ACHN (cell line): Measurements from ENCODE around the gene MSL3B.

Source experiments
- DNase-seq: peaks from one replicate; pipeline ENCODE4 v3.0.0-alpha.2; 2015
- in situ Hi-C: cut with HindIII; loops from 2 replicates; pipeline ENCODE4 v1.10.0; 2017; ENCODE audit warnings: low sequenced_read_pairs, low pct_ligation_motif_present, low pct_unique_long_range_greater_than_20kb

MSL3B gene

DNA sequence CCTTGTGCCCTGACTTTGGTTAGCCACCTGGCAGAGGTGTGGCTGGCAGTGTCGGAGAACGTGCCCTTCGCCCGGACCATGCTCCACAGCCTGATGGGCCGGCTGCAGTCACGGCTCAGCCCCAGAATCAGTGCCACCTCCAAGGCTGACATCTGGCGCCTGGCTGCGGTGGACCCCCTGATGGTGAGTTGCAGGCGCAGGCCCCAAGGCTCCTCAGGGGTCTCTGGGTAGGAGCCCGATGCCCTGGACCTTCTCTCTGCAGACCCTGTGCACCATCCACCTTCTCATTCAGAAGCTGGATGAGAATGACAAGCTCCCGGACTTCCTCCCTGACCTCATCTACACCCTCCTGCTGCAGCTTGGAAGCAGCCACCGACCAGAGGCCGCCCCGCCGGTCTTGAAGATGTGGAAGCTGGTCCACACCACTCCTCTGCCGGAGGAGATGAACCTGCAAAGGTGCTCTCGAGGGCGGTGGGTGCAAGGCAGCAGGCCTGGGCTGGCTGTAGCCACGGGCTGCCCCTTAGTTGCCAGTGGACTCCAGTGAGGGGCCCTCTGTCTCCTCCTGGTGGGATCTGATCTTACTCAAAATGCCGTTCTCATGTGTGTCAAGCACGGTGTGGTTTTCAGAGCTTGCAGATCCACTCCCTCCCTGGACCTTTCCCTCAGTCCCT is 46.0 kb downstream of the MSL3B start:
- DNase-seq: no peak
- in situ Hi-C loops: no loop called here

DNA sequence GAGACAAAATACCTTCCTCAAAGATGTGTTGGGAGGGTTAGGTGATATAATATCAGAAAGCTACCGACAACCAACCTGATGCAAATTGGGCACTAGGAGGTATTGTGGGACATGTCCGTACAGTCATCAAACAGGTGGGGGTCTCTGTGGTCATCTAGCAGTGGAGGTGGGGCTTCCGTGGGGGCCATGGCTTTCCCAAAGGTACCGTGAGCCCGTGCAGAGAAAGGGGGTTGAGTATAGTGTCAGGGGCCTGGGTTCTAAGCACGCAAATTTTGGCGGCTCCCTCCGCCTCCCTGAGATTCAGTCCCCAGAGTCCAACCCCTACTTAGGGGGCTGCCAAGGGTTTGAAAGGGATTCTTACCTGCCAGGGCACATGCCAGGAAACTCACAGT is 46.5 kb downstream of the MSL3B start:
- in situ Hi-C loops: no loop called here
- no peak for DNase-seq

DNA sequence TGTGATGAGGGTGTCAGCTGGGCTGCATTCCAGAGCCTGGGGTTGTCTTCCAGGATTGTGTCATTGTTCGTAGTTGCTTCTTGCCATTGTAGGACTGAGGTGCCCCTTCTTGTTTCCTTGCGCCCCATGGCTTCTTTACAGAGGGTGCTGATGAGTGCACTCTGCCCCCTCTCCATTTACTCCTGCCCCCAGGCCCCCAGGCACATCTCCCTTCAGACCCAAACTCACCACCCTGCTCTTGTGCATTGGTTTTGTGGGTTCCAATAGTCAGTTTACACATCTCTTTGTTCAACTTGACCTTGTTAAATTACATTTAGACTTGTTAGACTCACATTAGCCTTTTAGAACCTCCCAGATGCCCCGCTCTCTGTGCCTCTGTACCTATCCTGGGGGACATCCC is 47.0 kb downstream of the MSL3B start:
- in situ Hi-C loops: no loop called here
- no peak for DNase-seq

DNA sequence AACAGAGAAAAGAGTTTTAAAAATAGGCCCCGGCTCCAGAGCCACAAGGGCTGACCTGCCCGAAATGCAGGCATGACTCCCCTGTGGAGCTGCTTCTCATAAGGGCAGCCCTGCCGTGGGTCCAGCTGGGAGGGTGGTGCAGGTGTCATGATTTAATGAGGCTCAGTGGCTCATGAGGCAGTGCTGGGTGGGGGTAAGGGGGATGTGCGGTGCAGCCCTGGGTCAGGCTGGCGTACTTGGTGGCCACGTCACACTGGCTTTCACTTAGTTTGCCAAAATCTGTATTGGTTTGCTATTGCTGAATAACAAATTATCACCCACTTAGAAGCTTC is 47.4 kb downstream of the MSL3B start:
- DNase-seq: no peak
- in situ Hi-C loops: no loop called here

DNA sequence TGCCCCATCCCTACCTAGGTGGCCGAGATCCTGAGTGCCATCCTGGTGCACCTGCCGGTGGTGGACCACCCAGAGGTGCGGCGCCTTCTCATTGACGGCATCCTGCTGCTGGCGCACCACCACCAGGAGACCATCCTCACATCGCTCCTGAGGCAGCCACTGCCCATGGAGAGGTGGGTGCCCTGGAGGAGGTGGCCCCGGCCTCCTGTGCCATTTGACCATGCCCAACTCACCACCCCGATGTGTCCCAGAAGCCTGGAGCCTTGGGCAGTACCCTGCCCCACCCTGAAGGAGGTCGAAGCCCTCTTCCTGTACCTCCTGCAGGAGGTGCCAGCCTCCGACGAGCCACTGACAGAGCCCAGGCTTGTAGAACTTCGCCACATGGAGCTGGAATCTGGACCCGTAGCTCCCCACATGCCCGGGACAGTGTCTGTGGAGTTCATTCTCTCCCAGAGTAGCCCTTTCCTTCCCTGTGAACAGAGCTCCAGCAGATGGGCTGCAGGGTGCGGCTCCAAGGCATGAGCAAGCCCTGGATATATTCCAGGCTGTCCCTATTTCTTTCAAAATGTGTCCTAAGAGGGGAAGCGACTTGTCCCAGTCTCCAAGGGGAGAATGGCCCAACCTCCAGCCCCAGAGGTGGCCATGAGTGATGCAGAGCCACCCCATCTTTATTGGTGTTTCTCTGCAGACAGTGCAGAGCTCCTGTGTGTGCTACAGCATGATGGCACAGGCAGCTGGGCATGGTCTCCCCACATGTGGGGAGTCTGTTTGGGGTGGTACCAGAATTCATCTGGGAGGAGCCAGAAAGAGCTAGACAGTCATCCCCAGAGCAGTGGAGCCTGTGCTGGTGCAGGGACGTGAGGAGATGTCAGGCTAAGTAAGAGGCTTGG is 48.1 kb downstream of the MSL3B start:
- no peak for DNase-seq
- in situ Hi-C loops: no loop called here

DNA sequence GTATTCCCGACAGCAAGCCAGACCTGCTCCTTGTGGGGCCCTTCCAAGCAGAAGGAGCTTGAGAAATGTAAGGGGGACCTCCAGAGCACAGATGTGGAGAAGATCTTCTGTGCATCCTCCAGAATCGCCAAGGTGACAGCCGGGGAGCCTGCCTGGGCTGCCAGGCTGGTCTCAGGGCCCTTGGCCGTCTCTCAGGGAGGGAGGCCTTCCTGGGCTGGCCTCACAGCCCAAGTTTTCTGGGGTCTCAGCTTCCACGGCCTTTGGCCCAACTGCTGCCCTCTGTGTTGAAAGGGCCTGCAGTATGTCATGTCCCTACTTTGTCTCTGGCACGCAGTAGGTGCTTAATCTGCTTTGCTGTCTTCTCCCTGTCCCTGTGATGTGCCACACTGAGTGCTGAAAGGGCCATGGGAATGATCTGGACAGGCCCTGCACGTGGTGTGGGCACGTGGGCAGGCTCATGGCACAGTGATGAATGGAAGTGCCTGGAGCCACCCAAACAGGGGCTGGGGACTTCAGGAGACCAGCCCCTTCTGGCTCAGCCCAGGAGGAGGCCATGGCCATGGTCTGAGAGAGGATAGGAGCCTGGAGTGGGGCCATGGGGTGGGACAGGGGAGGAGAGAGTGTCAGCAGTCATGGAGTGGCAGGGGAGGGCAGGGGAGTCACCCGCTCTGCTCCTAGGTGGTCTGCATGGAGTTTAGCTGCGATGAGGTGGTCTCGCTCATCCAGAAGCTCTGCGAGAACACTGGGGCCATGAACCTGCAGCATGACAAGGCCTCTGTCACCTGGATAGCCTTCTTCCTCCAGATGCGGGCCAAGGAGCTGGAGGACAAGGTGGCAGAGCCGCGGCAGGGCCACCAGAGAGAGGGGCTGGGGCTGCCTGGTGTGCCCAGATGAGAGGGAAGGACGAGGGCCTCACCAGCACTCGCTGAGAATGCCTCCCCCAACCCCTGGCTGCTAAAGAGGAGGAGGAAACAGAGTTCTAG is 49.3 kb downstream of the MSL3B start:
- in situ Hi-C loops: no loop called here
- DNase-seq: no peak

DNA sequence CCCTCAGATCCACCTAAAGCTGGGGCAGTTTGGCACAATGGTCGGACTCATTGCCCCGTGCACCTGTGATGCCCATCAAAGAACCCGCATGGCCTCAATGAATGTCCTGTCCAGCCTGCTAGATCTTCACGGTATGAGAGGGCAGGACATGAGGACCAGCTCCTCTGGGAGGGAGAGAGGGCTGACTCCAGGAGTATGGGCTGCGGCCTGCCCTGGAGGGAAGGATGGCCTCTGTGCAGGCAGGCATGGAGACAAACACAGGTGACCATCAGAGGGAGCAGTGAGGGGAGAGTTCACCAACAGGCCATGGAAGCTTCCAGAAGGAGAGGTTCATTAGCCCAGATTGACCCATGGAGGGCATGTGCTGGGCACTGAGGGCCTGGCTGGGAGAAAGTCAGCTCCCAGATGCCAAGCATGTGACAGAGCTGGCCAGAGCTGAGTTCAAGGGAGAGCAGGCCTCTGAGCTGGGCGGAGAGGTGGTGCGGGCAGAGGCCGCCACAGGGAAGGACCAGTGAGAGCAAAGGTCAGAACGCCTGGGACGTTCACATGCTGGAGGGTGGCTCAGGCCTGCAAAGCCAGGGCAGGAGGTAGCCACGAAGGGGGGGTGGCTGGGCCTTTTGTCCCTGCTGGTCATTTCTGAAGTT is 50.1 kb downstream of the MSL3B start:
- in situ Hi-C loops: no loop called here

DNA sequence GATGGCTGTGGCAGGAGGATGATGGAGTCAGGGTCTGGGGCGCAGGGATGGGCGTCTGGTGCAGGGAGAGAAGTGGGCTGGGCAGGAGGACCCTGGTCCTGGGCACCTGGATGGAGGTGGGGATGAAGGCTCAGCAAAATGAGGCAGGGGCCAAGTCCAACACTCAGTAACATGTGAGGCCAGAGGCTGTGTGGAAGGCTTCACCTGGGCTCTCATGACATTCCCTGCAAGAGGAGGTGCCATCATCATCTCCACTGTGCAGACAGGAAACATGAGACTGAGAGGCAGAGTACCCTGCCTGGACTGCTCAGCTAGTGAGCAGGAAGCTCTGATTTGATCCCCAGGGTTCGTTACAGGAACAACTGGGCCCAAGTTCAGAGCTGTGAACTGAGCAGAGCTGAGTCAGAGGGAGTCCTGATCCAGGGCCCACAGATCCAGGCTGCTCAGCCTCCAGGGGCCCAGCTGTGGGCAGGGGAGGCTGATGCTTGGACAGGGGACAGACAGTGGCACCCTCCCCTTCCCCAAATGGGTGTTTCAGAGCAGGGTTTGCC is 50.8 kb downstream of the MSL3B start:
- in situ Hi-C loops: no loop called here
- DNase-seq: no peak

More for the DNA sequence above, 50.1 kb downstream of the MSL3B start:
- DNase-seq: no peak

DNA sequence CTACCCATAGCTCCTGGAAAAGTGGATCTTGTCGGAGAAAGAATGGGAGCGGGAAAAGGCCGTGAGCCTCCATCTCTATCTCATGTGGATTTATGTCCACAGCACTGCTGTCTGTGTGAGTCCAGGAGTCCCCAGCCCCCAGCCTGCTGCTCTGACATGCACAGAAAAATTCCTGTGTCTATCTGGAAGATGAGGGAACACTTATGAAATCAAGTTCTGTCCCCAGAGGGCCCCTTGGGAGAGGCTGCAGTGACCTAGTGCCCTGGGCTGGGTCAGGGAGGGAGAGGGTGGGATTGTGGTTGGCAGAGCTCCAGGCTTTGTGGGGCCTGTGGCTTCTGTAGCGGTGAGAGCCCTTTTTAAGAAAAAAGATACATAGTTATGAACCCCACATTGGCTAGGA is 51.4 kb downstream of the MSL3B start:
- DNase-seq: no peak
- in situ Hi-C loops: no loop called here

DNA sequence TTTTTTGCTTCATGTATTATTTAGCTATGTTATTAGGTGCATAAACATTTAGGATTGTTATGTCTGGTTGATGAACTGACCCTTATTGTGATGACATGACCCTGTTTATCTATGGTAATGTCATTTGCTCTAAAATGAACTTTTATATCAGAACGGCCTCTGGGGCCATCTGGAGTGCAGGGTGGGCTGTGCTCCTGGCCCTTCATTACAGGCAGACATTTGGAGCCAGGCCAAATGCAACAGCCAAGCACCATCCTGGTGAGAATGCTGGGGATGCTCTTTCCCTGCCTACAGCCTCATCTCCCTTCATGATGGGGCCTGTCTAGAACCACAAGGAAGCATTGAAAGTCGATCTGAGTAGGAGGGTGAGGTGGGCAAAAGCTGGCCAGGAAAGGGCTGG is 51.9 kb downstream of the MSL3B start:
- in situ Hi-C loops: no loop called here
- no peak for DNase-seq

DNA sequence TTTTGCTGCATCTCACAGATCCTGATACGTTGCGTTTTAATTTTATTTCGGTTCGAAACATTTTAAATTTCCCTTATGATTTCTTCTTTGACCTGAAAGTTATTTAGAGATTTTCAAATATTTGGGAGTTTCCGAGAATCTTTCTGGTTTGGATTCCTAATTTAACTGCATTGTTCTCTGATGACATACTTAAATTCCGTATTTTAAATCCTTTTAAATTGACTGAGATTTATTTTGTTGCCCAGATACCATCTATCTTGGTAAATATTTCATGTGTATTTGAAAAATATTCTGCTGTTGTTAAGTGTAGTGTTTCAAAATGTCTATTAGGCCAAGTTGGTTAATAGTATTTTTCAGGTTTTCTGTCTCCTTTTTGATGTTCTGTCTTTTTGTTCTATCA is 52.3 kb downstream of the MSL3B start:
- in situ Hi-C loops: no loop called here
- DNase-seq: no peak
